ENCODE data around the gene CARD14. TPM values are rescaled to one million over a fixed set of nuclear protein-coding genes. Genes with fewer than 3 reads are reported as not detected.
A peak's percentile ranks its signal among the peaks of the same experiment; 100 is the strongest.
"Not testable (repeated sequence)": the region's sequence is repeated elsewhere in the genome, so short reads cannot be mapped to it uniquely, and the experiment has no call there.

The CARD14 gene
- total RNA-seq, 2 experiments from 2014 or later: not detected

DNA sequence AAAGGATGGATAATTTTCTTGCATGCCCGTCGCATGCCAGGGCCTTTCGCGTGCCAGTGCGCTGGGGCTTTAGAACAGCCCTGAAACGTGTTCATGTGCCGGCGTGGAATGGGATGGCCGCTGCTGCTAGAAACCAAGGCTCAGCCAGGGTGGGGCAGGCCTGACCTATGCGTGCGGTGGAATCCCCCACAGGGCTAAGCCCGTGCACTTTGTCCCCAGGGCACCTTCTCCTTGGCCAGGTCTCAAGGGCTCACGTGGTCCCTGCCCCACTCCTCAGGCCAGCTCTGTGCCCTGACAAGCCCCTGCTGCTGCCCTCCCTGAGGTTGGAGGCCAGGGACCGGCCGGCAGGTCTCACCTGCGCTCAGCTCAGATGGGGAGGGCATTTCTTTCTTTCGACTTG lies 77.7 kb downstream of the CARD14 start:
- H3K36me3 Mint-ChIP-seq (ENCODE audit: low read depth): no peaks in the 10 kb centered on the region
- H3K27ac Mint-ChIP-seq: no peak overlapping the region
- no peak for DNase-seq
- peaks cover 10% of the 10 kb centered on the region for H3K4me1 Mint-ChIP-seq
- H3K4me3 Mint-ChIP-seq: no peak overlapping the region
- no peaks in the 10 kb centered on the region for H3K27me3 Mint-ChIP-seq
- H3K9me3 Mint-ChIP-seq: no peaks in the 10 kb centered on the region
- CTCF ChIA-PET: no interaction called here
- POLR2A ChIA-PET: interaction anchor here (0.6 kb wide), 1 partner anchor 136 kb away, joined by 3 read pairs; no protein-coding TSS in a partner anchor

DNA sequence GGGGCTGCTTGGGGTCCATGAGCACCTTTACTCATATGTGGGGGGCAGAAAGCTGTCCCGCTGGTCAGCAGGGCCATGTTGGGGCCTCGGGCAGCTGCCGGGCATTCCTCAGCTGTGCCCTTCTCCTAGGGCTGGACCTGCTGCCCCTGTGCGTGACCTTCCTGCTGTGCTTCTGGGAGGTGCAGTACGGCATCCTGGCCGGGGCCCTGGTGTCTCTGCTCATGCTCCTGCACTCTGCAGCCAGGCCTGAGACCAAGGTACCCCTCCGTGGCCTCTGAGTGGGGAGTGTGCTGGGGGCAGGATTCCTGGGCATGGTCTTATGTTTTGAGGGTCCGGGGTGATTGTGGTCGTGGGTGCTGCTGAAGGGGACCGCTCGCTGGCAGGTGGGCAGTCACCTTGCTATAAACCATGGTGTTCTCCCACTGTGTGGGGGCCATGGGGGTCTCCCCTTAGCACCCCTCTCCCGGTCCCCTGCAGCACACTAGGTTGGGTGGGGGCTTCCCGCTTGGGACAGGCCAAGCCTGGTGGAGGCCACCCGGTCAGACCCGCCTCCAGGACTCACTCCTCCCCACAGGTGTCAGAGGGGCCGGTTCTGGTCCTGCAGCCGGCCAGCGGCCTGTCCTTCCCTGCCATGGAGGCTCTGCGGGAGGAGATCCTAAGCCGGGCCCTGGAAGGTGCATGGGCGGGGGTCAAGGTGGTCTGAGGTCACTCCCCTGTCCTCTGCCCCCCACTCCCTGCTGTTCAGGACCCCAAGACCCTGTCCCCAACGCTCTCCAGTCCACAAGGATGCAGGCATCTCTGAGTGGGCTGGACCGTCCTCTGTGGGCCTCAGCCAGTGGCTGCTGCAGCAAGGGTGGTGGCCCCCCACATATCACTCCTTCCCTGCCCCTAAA lies 78.4 kb downstream of the CARD14 start:
- DNase-seq: no peak
- POLR2A ChIA-PET: interaction anchor here (0.6 kb wide), 1 partner anchor 136 kb away, joined by 3 read pairs; no protein-coding TSS in a partner anchor
- CTCF ChIA-PET: no interaction called here
- no peak overlapping the region for H3K27ac Mint-ChIP-seq
- H3K27me3 Mint-ChIP-seq: no peaks in the 10 kb centered on the region
- no peaks in the 10 kb centered on the region for H3K9me3 Mint-ChIP-seq
- H3K36me3 Mint-ChIP-seq (ENCODE audit: low read depth): no peaks in the 10 kb centered on the region
- peaks cover 16% of the 10 kb centered on the region for H3K4me1 Mint-ChIP-seq
- H3K4me3 Mint-ChIP-seq: no peak overlapping the region

DNA sequence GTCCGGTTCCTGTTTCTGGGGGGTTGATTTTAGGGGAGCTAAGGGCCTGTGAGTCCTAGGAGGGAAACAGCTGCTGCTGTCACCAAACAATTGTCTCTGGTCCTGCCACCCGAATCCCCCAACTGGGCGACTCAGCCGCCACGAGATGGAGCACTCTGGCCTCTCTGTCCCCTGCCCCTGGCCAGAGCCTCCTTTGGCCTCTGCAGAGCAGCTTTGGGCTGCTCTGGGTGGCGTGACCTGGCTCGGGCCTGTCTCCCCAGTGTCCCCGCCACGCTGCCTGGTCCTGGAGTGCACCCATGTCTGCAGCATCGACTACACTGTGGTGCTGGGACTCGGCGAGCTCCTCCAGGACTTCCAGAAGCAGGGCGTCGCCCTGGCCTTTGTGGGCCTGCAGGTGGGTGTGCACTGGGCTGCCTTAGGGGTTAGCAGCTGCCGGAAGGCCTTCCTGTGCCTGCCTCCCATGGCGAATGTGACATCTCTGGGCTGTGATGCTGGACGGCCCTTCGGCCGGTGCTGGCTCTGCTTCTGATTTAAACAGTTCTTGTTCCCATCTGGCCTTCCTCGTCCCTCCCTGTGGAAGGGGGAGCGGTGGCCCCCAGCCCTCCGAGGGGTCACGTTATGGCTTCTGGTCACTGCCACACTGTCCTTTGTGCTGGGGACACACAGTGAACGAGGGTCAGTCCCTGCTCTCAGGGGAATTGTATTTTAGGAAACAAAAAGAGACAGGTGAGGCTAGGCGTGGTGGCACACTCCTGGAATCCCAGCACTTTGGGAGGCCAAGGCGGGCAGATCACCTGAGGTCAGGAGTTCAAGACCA lies 79.3 kb downstream of the CARD14 start:
- ChIA-PET CTCF (no interaction called here), POLR2A (no interaction called here)
- Mint-ChIP-seq H3K27ac (no peak overlapping the region), H3K27me3 (no peaks in the 10 kb centered on the region), H3K4me3 (no peak overlapping the region), H3K36me3 (ENCODE audit: low read depth) (no peaks in the 10 kb centered on the region), H3K9me3 (no peaks in the 10 kb centered on the region), H3K4me1 (peaks cover 25% of the 10 kb centered on the region)
- DNase-seq: no peak

- H3K36me3 Mint-ChIP-seq (ENCODE audit: low read depth): no peaks in the 10 kb centered on the region
- no peak overlapping the region for H3K4me3 Mint-ChIP-seq
- DNase-seq: no peak
- ChIA-PET CTCF (interaction anchor here (0.6 to 2.2 kb wide), 3 partner anchors 26 to 151 kb away, joined by 3 to 15 read pairs (median 5); partner anchors contain the start of gene GAA), POLR2A (interaction anchor here (0.9 to 19.7 kb wide), 6 partner anchors 19 to 150 kb away, joined by 3 to 390 read pairs (median 6); partner anchors contain the start of genes GAA, RNF213, SGSH and SLC26A11)
- peak overlapping the region; percentile 42 for H3K27ac Mint-ChIP-seq
- no peaks in the 10 kb centered on the region for H3K9me3 Mint-ChIP-seq
- peaks cover 54% of the 10 kb centered on the region for H3K4me1 Mint-ChIP-seq
- no peaks in the 10 kb centered on the region for H3K27me3 Mint-ChIP-seq
Measured at GRCh38 chr17:80251966-80252365, 82.1 kb downstream of the CARD14 start.

- ChIA-PET POLR2A (interaction anchor here (1.0 to 19.7 kb wide), 5 partner anchors 18 to 151 kb away, joined by 3 to 390 read pairs (median 7); partner anchors contain the start of genes GAA, RNF213, SGSH and SLC26A11), CTCF (interaction anchor here (0.6 to 4.3 kb wide), 7 partner anchors 8 to 152 kb away, joined by 3 to 33 read pairs (median 7); partner anchors contain the start of genes GAA, SGSH and SLC26A11)
- no peak overlapping the region for H3K4me3 Mint-ChIP-seq
- peaks cover 63% of the 10 kb centered on the region for H3K4me1 Mint-ChIP-seq
- DNase-seq: peak; percentile 90
- no peaks in the 10 kb centered on the region for H3K27me3 Mint-ChIP-seq
- no peak overlapping the region for H3K27ac Mint-ChIP-seq
- H3K36me3 Mint-ChIP-seq (ENCODE audit: low read depth): no peaks in the 10 kb centered on the region
- no peaks in the 10 kb centered on the region for H3K9me3 Mint-ChIP-seq
Measured at GRCh38 chr17:80252871-80253270, 83.0 kb downstream of the CARD14 start.

DNA sequence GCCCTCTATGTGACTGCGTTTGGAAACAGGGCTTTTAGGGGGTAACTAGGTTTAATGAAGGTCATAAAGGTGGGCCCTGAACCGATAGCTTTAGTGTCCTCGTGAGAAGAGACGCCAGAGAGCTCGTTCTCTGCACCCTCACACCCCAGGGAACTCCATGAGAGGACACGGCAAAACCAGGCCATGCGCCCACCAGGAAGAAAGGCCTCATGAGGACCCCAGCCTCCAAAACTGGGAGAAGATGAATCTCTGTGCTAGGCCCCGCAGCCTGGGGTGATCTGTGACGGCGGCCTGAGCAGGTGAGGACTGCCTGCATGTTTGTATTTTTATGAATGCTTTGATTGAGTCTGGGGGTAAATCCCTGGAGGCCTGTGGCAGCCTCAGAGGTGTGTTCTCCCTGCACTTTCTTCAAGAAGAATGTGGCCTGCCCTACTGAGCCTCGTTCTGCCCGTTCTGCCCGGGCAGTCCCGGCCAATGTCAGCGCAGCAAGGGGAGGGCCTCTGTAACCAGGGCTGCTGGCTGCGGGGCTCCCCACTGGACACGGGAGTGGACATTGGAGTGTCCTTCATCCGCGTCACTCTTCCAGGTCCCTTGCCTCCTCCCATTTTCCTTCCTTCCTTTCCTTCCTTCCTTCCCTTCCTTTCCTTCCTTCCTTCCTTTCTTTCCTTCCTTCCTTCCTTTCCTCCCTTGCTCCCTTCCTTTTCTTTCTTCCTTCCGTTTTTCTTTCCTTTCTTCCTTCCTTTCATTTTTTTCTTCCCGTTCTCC lies 84.0 kb downstream of the CARD14 start:
- peak overlapping the region; percentile 96 for H3K27ac Mint-ChIP-seq
- CTCF ChIA-PET: interaction anchor here (0.6 to 4.3 kb wide), 7 partner anchors 9 to 152 kb away, joined by 3 to 33 read pairs (median 7); partner anchors contain the start of genes GAA, SGSH and SLC26A11
- DNase-seq: no peak
- H3K27me3 Mint-ChIP-seq: no peaks in the 10 kb centered on the region
- POLR2A ChIA-PET: interaction anchor here (0.7 to 19.7 kb wide), 4 partner anchors 17 to 109 kb away, joined by 3 to 390 read pairs (median 18); partner anchors contain the start of genes RNF213, SGSH and SLC26A11
- H3K4me1 Mint-ChIP-seq: peaks cover 72% of the 10 kb centered on the region
- H3K9me3 Mint-ChIP-seq: no peaks in the 10 kb centered on the region
- no peak overlapping the region for H3K4me3 Mint-ChIP-seq
- no peaks in the 10 kb centered on the region for H3K36me3 Mint-ChIP-seq (ENCODE audit: low read depth)

DNA sequence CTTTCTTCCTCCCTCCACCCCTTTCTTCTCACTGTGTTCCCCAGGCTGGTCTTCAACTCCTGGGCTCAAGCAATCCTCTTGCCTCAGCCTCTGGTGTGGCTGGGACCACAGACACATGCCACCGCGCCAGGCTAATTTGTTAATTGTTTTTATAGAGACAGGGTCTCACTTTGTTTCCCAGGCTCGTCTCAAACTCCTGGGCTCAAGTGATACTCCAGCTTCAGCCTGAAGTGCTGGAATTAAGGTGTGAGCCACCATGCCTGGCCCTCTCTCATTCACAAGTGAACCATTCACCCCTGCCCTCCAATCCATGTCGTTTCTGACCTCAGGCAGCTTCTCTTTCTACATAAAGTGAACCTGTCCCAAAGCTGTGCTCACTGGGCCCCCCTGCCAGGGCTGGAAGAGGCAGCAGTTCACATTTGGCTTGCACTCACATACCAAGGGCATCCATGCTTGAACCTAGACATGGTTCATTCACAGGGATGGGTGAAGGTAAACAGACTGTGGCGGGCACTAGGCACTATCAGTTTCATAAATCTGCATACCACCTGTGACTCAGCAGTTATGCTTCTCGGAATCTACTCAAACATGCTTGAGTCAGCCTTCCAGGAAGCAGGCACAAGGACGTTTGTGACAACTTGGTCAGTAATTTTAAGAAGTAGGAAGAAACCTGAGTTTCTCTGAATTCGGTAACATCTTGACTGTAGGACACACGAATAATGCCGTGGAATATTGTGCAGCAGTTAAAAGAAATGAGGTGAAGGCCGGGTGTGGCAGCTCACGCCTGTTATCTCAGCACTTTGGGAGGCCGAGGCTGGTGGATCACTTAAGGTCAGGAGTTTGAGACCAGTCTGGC lies 84.8 kb downstream of the CARD14 start:
- ChIA-PET POLR2A (interaction anchor here (0.7 to 19.7 kb wide), 7 partner anchors 16 to 260 kb away, joined by 3 to 390 read pairs (median 4); partner anchors contain the start of genes RNF213, SGSH and SLC26A11), CTCF (interaction anchor here (3.0 to 4.3 kb wide), 3 partner anchors 10 to 59 kb away, joined by 12 to 33 read pairs (median 28); partner anchors contain the start of genes SGSH and SLC26A11)
- H3K27me3 Mint-ChIP-seq: no peaks in the 10 kb centered on the region
- H3K27ac Mint-ChIP-seq: peak overlapping the region; percentile 96
- H3K36me3 Mint-ChIP-seq (ENCODE audit: low read depth): peaks cover under 1% of the 10 kb centered on the region
- peak; percentile 84 for DNase-seq
- H3K9me3 Mint-ChIP-seq: no peaks in the 10 kb centered on the region
- H3K4me3 Mint-ChIP-seq: peak overlapping the region; percentile 54
- H3K4me1 Mint-ChIP-seq: peaks cover 80% of the 10 kb centered on the region

DNA sequence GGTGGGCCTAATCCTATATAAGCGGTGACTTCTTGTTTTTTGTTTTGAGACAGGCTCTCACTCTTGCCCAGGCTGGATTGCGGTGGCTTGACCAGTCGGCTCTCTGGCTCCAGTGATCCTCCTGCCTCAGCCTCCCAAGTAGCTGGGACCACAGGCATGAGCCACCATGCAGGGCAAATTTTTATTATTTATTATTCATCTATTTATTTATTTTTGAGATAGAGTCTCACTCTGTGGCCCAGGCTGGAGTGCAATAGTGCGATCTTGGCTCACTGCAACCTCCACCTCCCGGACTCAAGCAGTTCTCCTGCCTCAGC lies 86.2 kb downstream of the CARD14 start:
- H3K36me3 Mint-ChIP-seq (ENCODE audit: low read depth): peaks cover 2% of the 10 kb centered on the region
- no peaks in the 10 kb centered on the region for H3K9me3 Mint-ChIP-seq
- peak overlapping the region; percentile 96 for H3K27ac Mint-ChIP-seq
- DNase-seq: no peak
- H3K4me3 Mint-ChIP-seq: no peak overlapping the region
- ChIA-PET CTCF (interaction anchor here (1.4 to 4.3 kb wide), 2 partner anchors 9 to 154 kb away, joined by 3 to 33 read pairs; partner anchors contain the start of gene GAA), POLR2A (interaction anchor here (4.8 to 19.7 kb wide), 2 partner anchors 15 to 37 kb away, joined by 31 to 390 read pairs; partner anchors contain the start of genes RNF213, SGSH and SLC26A11)
- no peaks in the 10 kb centered on the region for H3K27me3 Mint-ChIP-seq
- H3K4me1 Mint-ChIP-seq: peaks cover 83% of the 10 kb centered on the region

DNA sequence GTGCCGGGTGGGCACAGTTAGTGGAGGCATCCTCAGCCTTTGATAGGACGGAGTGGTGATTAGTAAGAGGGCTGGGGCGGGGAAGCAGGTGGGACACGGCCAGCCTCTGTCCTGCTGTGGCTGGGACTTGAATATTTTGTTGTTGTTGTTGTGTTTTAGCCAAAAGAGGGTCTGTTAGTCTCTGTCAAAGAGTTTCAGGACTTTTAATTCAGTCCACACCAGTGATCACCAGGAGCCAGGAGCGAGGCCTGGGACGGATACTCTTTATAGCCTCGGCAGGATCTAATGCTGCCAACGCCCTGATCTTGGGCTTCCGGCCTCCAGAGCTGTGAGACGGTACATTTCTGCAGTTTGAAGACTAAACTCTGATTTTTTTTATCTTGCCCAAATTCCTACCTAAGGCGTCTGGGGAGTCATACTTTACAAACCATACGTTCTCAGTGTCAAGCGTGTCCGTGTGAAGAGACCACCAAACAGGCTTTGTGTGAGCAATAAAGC lies 87.9 kb downstream of the CARD14 start:
- ChIA-PET POLR2A (interaction anchor here (1.3 to 19.7 kb wide), 4 partner anchors 13 to 113 kb away, joined by 4 to 390 read pairs (median 43); partner anchors contain the start of genes RNF213, SGSH and SLC26A11), CTCF (interaction anchor here (1.9 kb wide), 1 partner anchor 156 kb away, joined by 7 read pairs; the partner anchor contains the start of gene GAA)
- Mint-ChIP-seq H3K4me1 (peaks cover 84% of the 10 kb centered on the region), H3K27ac (peak overlapping the region; percentile 96), H3K9me3 (no peaks in the 10 kb centered on the region), H3K4me3 (peak overlapping the region; percentile 92), H3K27me3 (no peaks in the 10 kb centered on the region), H3K36me3 (ENCODE audit: low read depth) (peaks cover 12% of the 10 kb centered on the region)
- DNase-seq: no peak

GRCh38 chr17:80258296-80258695 lies 88.5 kb downstream of the CARD14 start:
- Mint-ChIP-seq H3K27ac (peak overlapping the region; percentile 96), H3K36me3 (ENCODE audit: low read depth) (peaks cover 12% of the 10 kb centered on the region), H3K4me1 (peaks cover 80% of the 10 kb centered on the region), H3K4me3 (peak overlapping the region; percentile 92)
- H3K27me3 Mint-ChIP-seq, DNase-seq, H3K9me3 Mint-ChIP-seq: not testable (repeated sequence)
- ChIA-PET CTCF (interaction anchor here (0.6 to 1.9 kb wide), 2 partner anchors 26 to 157 kb away, joined by 3 to 7 read pairs; partner anchors contain the start of gene GAA), POLR2A (interaction anchor here (1.3 to 19.7 kb wide), 8 partner anchors 13 to 157 kb away, joined by 3 to 390 read pairs (median 6); partner anchors contain the start of genes GAA, RNF213, SGSH and SLC26A11)
